ENCODE measurements around the gene VTI1A.

The VTI1A gene

GRCh38 chr10:112528235-112528634, 81.2 kb downstream of the VTI1A start:
- TF ChIP-seq, protein P1, sequence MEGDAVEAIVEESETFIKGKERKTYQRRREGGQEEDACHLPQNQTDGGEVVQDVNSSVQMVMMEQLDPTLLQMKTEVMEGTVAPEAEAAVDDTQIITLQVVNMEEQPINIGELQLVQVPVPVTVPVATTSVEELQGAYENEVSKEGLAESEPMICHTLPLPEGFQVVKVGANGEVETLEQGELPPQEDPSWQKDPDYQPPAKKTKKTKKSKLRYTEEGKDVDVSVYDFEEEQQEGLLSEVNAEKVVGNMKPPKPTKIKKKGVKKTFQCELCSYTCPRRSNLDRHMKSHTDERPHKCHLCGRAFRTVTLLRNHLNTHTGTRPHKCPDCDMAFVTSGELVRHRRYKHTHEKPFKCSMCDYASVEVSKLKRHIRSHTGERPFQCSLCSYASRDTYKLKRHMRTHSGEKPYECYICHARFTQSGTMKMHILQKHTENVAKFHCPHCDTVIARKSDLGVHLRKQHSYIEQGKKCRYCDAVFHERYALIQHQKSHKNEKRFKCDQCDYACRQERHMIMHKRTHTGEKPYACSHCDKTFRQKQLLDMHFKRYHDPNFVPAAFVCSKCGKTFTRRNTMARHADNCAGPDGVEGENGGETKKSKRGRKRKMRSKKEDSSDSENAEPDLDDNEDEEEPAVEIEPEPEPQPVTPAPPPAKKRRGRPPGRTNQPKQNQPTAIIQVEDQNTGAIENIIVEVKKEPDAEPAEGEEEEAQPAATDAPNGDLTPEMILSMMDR (IDR thresholded peaks at IDR 0.05) = no peak
- H3K27me3 ChIP-seq (ENCODE audit: control insufficient read depth, insufficient read depth, low read length) = no peaks in the 10 kb centered on the region
- no peaks in the 10 kb centered on the region for H3K36me3 ChIP-seq (ENCODE audit: control insufficient read depth, insufficient read depth, low read length)
- no peak overlapping the region for H3K4me2 ChIP-seq (ENCODE audit: low read length)
- H3K4me3 ChIP-seq (ENCODE audit: low read depth, low read length) = no peak overlapping the region
- no peaks in the 10 kb centered on the region for H3K79me2 ChIP-seq
- H3K4me1 ChIP-seq = peaks cover 5% of the 10 kb centered on the region
- no peak overlapping the region for H2AFZ ChIP-seq
- H3K9me3 ChIP-seq (ENCODE audit: control insufficient read depth, low read length) = no peaks in the 10 kb centered on the region
- no peak overlapping the region for H3K9ac ChIP-seq
- no peak overlapping the region for H3K27ac ChIP-seq

DNA sequence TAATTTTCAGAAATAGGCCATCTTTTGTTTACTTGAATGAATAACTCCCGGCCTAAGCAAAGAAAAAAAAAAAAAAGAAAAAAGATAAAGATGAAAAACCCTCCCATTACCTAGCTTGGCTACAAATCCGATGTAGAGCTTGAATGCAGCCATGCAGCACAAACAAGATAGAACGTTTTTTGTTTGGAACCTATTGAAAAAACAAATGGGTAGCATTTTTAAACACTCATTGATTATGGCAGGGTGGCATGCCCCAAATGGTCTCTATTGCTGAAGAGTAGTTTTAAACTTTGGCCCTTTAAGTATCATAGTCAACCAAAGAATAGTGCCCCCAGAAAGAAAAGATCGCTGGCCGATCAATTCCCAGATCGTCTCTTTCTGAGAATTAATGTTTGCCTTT, 84.4 kb downstream of the VTI1A start:
- H3K4me1 ChIP-seq = peaks cover 5% of the 10 kb centered on the region
- no peaks in the 10 kb centered on the region for H3K27me3 ChIP-seq (ENCODE audit: control insufficient read depth, insufficient read depth, low read length)
- no peak overlapping the region for H3K27ac ChIP-seq
- H3K79me2 ChIP-seq = no peaks in the 10 kb centered on the region
- H3K4me2 ChIP-seq (ENCODE audit: low read length) = no peak overlapping the region
- no peak overlapping the region for H2AFZ ChIP-seq
- no peak overlapping the region for H3K9ac ChIP-seq
- H3K4me3 ChIP-seq (ENCODE audit: low read depth, low read length) = no peak overlapping the region
- no peaks in the 10 kb centered on the region for H3K36me3 ChIP-seq (ENCODE audit: control insufficient read depth, insufficient read depth, low read length)
- TF ChIP-seq, protein P1 (IDR thresholded peaks at IDR 0.05) = no peak
- no peaks in the 10 kb centered on the region for H3K9me3 ChIP-seq (ENCODE audit: control insufficient read depth, low read length)

GRCh38 chr10:112532189-112532588, 85.2 kb downstream of the VTI1A start:
- Histone ChIP-seq H3K4me1 (no peaks in the 10 kb centered on the region), H3K27me3 (ENCODE audit: control insufficient read depth, insufficient read depth, low read length) (no peaks in the 10 kb centered on the region), H3K4me2 (ENCODE audit: low read length) (no peak overlapping the region), H3K36me3 (ENCODE audit: control insufficient read depth, insufficient read depth, low read length) (no peaks in the 10 kb centered on the region), H3K27ac (no peak overlapping the region), H2AFZ (no peak overlapping the region), H3K9me3 (ENCODE audit: control insufficient read depth, low read length) (no peaks in the 10 kb centered on the region), H3K9ac (no peak overlapping the region), H3K4me3 (ENCODE audit: low read depth, low read length) (no peak overlapping the region), H3K79me2 (no peaks in the 10 kb centered on the region)
- TF ChIP-seq, protein P1 (IDR thresholded peaks at IDR 0.05) = no peak

DNA sequence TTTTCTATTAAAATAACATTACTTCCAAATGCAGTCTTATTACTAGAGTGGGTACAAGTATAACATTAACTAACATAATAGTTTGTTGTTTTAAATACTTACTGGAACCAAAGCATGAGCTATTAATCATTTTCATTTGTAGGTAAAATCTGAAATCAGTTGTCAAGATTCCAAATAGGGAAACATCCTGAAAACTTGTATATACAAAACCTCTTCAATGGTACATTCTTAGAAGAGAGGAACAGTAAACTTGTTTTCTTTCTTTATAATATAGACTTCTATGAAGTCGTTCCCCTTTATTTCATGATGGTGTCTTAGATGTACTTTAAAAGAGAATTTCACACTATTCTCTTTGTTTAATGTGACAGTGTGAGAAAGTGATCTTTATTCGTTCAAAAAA, 85.9 kb downstream of the VTI1A start:
- H3K27me3 ChIP-seq (ENCODE audit: control insufficient read depth, insufficient read depth, low read length) = no peaks in the 10 kb centered on the region
- H3K4me3 ChIP-seq (ENCODE audit: low read depth, low read length) = no peak overlapping the region
- no peak overlapping the region for H3K9ac ChIP-seq
- H3K79me2 ChIP-seq = no peaks in the 10 kb centered on the region
- TF ChIP-seq, protein P1 (IDR thresholded peaks at IDR 0.05) = no peak
- H3K36me3 ChIP-seq (ENCODE audit: control insufficient read depth, insufficient read depth, low read length) = no peaks in the 10 kb centered on the region
- H2AFZ ChIP-seq = no peak overlapping the region
- H3K27ac ChIP-seq = no peak overlapping the region
- H3K4me2 ChIP-seq (ENCODE audit: low read length) = no peak overlapping the region
- H3K9me3 ChIP-seq (ENCODE audit: control insufficient read depth, low read length) = no peaks in the 10 kb centered on the region
- no peaks in the 10 kb centered on the region for H3K4me1 ChIP-seq

DNA sequence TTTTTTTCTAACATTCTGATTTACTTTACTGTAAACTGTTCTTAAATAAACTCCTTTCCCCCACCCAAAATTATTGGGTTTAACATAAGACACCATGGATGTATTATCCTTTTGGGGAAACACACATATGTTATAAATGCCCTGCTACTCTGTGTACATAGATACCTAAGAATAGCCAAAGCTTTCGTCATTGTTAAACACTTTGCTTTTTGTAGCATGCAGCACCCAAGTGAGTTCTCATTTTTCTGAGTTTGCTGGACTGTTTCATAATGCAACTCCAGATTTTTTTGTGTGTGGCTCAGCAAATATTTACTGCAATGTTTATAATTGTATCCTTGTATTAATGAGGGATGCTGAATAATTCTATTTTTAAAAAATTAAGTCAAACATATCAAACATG, 86.9 kb downstream of the VTI1A start:
- Histone ChIP-seq H3K9ac (no peak overlapping the region), H2AFZ (no peak overlapping the region), H3K27me3 (ENCODE audit: control insufficient read depth, insufficient read depth, low read length) (no peaks in the 10 kb centered on the region), H3K27ac (no peak overlapping the region), H3K36me3 (ENCODE audit: control insufficient read depth, insufficient read depth, low read length) (no peaks in the 10 kb centered on the region), H3K79me2 (no peaks in the 10 kb centered on the region), H3K4me3 (ENCODE audit: low read depth, low read length) (no peak overlapping the region), H3K4me2 (ENCODE audit: low read length) (no peak overlapping the region), H3K9me3 (ENCODE audit: control insufficient read depth, low read length) (no peaks in the 10 kb centered on the region), H3K4me1 (no peaks in the 10 kb centered on the region)
- TF ChIP-seq, protein P1 (IDR thresholded peaks at IDR 0.05) = no peak
